ENCODE results near the gene SELENOO. TPM values are rescaled to one million over a fixed set of nuclear protein-coding genes. Genes with fewer than 3 reads are reported as not detected.

Gene SELENOO
- total RNA-seq, 1 experiment from 2014 or later, result 29.6 TPM

DNA sequence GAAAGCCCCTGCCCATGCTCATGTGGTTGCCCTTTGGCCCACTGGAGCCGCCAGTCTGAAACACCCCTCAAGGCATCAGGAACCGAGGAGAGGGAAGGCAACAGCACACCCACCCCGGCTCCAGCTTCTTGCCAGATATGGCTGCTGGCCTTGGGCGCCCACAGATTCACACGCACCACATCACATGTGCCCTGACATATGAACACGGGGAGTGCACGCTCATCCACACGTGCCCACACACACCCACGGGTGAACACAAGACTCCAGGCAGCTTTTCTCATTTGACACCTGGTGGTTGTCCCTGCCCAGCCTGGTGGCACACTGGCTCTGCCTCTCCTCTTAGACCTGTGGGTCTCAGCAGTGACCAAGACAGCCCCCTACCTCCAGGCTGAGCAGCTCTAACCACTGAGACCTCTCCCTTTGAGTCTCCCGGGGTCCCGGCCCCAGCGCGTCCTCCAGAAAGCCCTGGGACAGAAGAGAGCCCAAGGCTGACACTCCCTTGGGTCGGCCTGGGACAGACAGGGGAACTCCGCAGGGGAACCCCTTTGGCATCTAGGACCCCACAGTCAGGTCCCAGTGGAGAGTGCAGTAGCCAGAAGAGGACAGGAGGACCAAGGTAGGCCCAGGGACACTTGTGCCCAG, 63.4 kb downstream of the SELENOO start:
- Histone ChIP-seq H3K4me3 (replicated peaks in 1 of 2; ENCODE audit: low read depth in 1 of 2, low read length in 2 of 2) (no peak overlapping the region), H2AFZ (ENCODE audit: low read depth, low read length, poor library complexity, severe bottlenecking) (no peak overlapping the region), H3K79me2 (ENCODE audit: insufficient read depth, low read length) (peaks cover 17% of the 10 kb centered on the region), H3K27me3 (ENCODE audit: insufficient read depth, low read length) (no peaks in the 10 kb centered on the region), H3K9ac (ENCODE audit: low read length) (no peak overlapping the region), H3K36me3 (ENCODE audit: control insufficient read depth in 1 of 2, insufficient read depth in 2 of 2, low read length in 2 of 2) (no peaks in the 10 kb centered on the region), H3K9me2 (ENCODE audit: insufficient read depth) (no peaks in the 10 kb centered on the region), H3K27ac (ENCODE audit: low read depth, low read length) (peak overlapping the region; percentile 26; the same call in 1 of the 2 replicates), H3K4me1 (ENCODE audit: control insufficient read depth in 1 of 2, insufficient read depth in 2 of 2, low read length in 2 of 2) (peaks cover 31 to 39% of the 10 kb centered on the region in 2 experiments), H3K9me3 (ENCODE audit: control insufficient read depth in 1 of 2, insufficient read depth in 1 of 2, low read depth in 1 of 2, low read length in 2 of 2) (no peaks in the 10 kb centered on the region), H4K20me1 (ENCODE audit: insufficient read depth) (no peaks in the 10 kb centered on the region), H3K4me2 (ENCODE audit: low read length) (no peak overlapping the region)
- ATAC-seq (no peak), DNase-seq (ENCODE audit: low read depth, low spot score) (no peak)
- ChIA-PET CTCF (interaction anchor here (1.1 kb wide), 1 partner anchor 12 kb away, joined by 3 read pairs; no protein-coding TSS in a partner anchor), POLR2A (no interaction called here), RAD21 (ENCODE audit: low non-redundant PET in 1 of 2, low total read pairs in 2 of 2, uncharacterized antibody in 2 of 2, unreplicated experiment in 2 of 2) (no interaction called here)
- intact Hi-C loops (cut with micrococcal nuclease), result no loop called here
- TF ChIP-seq EGR1 (IDR thresholded peaks at IDR 0.05; ENCODE audit: low read depth) (no peak), POLR2AphosphoS5 (IDR thresholded peaks at IDR 0.05; ENCODE audit: low read depth, low read length) (no peak), EZH2 (IDR thresholded peaks at IDR 0.05) (no peak), CBX3 (IDR thresholded peaks at IDR 0.05; ENCODE audit: low read depth) (no peak), CEBPB (IDR thresholded peaks at IDR 0.05; ENCODE audit: low read depth) (no peak), ZFX (IDR thresholded peaks at IDR 0.05) (no peak), ELF1 (IDR thresholded peaks at IDR 0.05; ENCODE audit: borderline replicate concordance, low read depth) (no peak), FOSL1 (IDR thresholded peaks at IDR 0.05; ENCODE audit: low read depth) (no peak), SIN3A (IDR thresholded peaks at IDR 0.05; ENCODE audit: low read depth) (no peak), POLR2A (IDR thresholded peaks at IDR 0.05; ENCODE audit: borderline replicate concordance, extremely low read depth, insufficient read depth, insufficient read length) (no peak), SRF (IDR thresholded peaks at IDR 0.05; ENCODE audit: low read depth) (no peak), SP1 (IDR thresholded peaks at IDR 0.05; ENCODE audit: low read depth) (no peak), JUND (IDR thresholded peaks at IDR 0.05) (no peak), EZH2phosphoT487 (IDR thresholded peaks at IDR 0.05; ENCODE audit: borderline replicate concordance) (no peak)
- TF ChIP-seq, protein P1, sequence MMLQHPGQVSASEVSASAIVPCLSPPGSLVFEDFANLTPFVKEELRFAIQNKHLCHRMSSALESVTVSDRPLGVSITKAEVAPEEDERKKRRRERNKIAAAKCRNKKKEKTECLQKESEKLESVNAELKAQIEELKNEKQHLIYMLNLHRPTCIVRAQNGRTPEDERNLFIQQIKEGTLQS (IDR thresholded peaks at IDR 0.05), result no peak
- TF ChIP-seq, protein P2, sequence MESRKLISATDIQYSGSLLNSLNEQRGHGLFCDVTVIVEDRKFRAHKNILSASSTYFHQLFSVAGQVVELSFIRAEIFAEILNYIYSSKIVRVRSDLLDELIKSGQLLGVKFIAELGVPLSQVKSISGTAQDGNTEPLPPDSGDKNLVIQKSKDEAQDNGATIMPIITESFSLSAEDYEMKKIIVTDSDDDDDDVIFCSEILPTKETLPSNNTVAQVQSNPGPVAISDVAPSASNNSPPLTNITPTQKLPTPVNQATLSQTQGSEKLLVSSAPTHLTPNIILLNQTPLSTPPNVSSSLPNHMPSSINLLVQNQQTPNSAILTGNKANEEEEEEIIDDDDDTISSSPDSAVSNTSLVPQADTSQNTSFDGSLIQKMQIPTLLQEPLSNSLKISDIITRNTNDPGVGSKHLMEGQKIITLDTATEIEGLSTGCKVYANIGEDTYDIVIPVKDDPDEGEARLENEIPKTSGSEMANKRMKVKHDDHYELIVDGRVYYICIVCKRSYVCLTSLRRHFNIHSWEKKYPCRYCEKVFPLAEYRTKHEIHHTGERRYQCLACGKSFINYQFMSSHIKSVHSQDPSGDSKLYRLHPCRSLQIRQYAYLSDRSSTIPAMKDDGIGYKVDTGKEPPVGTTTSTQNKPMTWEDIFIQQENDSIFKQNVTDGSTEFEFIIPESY (IDR thresholded peaks at IDR 0.05; ENCODE audit: extremely low read depth, insufficient replicate concordance, low read length), result no peak
- TF ChIP-seq, protein P3, sequence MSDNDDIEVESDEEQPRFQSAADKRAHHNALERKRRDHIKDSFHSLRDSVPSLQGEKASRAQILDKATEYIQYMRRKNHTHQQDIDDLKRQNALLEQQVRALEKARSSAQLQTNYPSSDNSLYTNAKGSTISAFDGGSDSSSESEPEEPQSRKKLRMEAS (IDR thresholded peaks at IDR 0.05), result no peak
- TF ChIP-seq, protein P4, sequence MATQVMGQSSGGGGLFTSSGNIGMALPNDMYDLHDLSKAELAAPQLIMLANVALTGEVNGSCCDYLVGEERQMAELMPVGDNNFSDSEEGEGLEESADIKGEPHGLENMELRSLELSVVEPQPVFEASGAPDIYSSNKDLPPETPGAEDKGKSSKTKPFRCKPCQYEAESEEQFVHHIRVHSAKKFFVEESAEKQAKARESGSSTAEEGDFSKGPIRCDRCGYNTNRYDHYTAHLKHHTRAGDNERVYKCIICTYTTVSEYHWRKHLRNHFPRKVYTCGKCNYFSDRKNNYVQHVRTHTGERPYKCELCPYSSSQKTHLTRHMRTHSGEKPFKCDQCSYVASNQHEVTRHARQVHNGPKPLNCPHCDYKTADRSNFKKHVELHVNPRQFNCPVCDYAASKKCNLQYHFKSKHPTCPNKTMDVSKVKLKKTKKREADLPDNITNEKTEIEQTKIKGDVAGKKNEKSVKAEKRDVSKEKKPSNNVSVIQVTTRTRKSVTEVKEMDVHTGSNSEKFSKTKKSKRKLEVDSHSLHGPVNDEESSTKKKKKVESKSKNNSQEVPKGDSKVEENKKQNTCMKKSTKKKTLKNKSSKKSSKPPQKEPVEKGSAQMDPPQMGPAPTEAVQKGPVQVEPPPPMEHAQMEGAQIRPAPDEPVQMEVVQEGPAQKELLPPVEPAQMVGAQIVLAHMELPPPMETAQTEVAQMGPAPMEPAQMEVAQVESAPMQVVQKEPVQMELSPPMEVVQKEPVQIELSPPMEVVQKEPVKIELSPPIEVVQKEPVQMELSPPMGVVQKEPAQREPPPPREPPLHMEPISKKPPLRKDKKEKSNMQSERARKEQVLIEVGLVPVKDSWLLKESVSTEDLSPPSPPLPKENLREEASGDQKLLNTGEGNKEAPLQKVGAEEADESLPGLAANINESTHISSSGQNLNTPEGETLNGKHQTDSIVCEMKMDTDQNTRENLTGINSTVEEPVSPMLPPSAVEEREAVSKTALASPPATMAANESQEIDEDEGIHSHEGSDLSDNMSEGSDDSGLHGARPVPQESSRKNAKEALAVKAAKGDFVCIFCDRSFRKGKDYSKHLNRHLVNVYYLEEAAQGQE (IDR thresholded peaks at IDR 0.05; ENCODE audit: low read depth), result no peak
- no TSS peak for BruUV-seq (replicated peaks)

All from HCT116 (cell line).